CD4-positive, alpha-beta T cell treated with Interleukin-6 for 4 hours (primary cell): Measurements from ENCODE around the gene INAVA.
"Not testable (repeated sequence)": the region's sequence is repeated elsewhere in the genome, so short reads cannot be mapped to it uniquely, and the experiment has no call there.

Experiments
- DNase-seq: peaks from one replicate; pipeline ENCODE4 v3.0.0-alpha.2; 2020; ENCODE audit warnings: mixed read lengths

The INAVA gene

DNA sequence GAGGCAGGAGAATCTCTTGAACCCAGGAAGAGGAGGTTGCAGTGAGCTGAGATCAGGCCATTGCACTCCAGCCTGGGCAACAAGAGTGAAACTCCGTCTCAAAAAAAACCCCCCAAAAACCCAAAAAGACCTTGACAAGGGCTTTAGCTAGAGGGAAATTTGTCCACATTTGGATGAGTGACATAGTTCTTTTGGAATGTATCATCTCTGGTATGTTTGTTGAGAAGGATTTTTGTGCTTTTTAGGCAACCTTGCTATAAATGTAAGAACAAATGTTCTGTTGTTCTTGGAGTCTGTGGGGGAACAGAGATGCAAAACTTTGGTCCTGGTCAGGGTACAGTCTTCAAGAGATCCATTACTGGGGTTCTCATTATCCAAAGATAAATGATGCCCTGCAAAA, 28.9 kb downstream of the INAVA start:
- no peak for DNase-seq

GRCh38 chr1:200925831-200926230, 31.1 kb downstream of the INAVA start:
- DNase-seq: no peak

GRCh38 chr1:200929530-200930278, 35.0 kb downstream of the INAVA start:
- DNase-seq: no peak

DNA sequence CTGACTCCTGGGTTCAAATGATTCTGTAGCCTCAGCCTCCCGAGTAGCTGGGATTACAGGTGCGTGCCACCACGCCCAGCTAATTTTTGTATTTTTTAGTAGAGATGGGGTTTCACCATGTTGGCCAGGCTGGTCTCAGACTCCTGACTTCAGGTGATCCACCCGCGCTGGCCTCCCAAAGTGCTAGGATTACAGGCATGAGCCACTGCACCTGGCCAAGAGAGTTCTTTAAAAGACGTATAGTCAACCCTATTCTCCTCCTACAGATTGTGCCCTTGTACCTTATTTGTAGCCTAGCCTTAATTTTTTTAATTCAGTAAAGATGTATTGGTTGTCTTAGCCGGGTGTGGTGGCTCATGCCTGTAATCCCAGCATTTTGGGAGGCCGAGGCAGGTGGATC, 35.6 kb downstream of the INAVA start:
- not testable (repeated sequence) for DNase-seq

DNA sequence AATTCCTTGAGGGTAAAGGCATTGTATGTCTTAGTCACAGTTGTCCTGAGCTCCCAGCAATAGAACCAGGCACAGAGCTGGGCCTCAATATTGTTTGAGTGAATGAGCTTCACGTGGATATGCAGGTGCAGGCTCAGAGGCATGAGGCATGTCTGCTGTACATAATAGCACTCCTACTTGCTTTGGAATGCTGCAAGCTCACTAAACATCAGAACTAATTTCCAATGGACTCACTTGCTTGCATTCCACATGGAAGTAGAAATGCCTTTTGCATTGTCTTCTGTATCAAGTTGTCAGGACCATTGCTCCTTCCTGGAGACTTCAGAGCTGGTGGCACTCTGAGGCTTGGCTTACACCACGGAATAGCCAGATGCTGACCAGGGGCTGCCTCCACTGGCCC, 37.1 kb downstream of the INAVA start:
- no peak for DNase-seq

- DNase-seq: no peak
Observed at GRCh38 chr1:200934676-200935245, 40.1 kb downstream of the INAVA start.

DNA sequence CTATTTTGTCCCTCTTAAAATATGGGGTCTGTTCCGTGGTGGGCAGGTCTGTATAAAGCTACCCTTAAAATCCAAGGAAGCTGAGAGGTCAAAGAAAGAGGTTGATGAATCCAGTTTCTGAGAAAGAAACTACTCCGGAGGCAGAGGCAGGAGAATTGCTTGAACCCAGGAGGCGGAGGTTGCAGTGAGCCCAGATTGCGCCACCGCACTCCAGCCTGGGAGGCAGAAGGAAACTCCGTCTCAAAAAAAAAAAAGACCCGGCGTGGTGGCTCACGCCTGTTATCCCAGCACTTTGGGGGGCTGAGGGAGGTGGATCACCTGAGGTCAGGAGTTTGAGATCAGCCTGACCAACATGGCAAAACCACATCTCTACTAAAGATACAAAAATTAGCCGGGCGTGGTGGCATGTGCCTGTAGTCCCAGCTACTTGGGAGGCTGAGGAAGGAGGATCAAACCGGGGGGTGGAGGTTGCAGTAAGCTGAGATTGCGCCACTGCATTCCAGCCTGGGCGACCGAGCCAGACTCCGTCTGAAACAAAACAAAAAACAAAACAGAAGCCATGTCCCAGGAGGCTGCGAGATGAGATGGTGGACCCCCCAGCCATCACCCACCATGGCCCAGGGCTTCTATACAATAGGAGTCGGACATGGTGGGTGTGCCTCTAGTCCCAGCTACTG, 40.7 kb downstream of the INAVA start:
- DNase-seq: not testable (repeated sequence)

GRCh38 chr1:200938955-200939354, 44.3 kb downstream of the INAVA start:
- DNase-seq: peak; percentile 25

- DNase-seq: no peak
Observed at GRCh38 chr1:200945111-200945510, 50.4 kb downstream of the INAVA start.

- no peak for DNase-seq
Observed at GRCh38 chr1:200947059-200947566, 52.4 kb downstream of the INAVA start.

- DNase-seq: no peak
Observed at GRCh38 chr1:200949626-200950025, 54.9 kb downstream of the INAVA start.

GRCh38 chr1:200951016-200951415, 56.3 kb downstream of the INAVA start:
- DNase-seq: no peak

DNA sequence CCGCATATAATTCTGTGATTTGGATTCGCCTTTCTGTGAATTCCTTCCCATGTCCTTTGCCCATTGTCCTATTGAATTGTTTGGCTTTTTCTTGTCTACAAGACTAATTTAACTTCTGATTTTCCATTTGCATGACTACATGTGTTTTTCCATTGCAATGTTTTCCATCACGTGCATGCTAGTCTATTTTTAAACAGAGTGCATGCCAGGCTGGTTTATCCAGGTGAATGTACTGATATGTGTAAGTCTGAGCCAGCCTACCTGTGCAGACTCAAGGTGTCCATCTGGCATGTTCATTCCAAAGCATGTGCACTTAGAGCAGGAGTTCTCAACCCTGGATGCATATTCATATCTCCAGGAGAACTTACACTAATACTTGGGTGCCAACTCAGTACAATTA, 59.7 kb downstream of the INAVA start:
- DNase-seq: no peak

DNA sequence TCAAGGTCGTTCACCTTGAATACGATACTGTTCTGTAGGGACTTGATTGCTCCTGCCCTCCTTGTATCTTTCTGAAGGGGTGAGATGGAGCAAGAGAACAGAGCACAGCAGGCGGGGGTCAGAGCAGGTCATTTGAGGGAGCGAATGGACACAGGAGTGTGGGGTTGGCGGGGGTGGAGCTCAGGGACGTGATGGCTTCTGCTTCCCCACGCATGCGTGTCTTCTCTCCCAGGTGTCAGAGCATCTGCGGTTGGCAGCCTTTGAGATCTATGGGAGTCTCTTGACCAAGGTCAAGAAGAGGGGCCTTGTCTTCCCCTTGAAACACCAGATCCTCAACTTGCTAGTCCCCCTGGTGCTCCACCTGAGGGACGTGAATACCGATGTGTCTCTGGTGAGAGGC, 63.9 kb downstream of the INAVA start:
- no peak for DNase-seq

DNA sequence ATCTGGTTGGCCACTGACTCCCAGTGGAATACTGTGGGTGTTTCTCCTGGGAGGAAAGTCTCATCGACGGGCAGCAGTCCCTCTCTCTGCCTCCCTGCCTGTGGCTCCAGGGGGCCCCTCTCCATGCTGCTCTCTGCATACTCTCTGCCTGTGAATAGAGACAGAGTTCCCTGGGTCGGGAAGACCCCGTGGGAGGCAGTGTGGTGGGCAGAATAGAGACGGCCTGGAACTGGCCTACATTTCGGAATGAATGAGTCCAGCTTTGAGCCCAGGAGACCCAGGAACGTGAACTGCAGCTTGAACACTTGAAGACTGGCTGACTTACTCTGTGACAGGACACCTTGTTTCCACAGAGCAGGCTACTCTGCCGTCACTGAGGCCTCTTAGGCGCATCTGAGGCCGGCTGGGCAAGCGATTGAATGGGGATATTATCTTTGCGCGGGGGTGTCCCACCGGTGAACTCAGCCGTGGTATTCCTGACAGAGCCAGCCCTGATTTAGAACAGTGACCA, 64.8 kb downstream of the INAVA start:
- DNase-seq: no peak

DNA sequence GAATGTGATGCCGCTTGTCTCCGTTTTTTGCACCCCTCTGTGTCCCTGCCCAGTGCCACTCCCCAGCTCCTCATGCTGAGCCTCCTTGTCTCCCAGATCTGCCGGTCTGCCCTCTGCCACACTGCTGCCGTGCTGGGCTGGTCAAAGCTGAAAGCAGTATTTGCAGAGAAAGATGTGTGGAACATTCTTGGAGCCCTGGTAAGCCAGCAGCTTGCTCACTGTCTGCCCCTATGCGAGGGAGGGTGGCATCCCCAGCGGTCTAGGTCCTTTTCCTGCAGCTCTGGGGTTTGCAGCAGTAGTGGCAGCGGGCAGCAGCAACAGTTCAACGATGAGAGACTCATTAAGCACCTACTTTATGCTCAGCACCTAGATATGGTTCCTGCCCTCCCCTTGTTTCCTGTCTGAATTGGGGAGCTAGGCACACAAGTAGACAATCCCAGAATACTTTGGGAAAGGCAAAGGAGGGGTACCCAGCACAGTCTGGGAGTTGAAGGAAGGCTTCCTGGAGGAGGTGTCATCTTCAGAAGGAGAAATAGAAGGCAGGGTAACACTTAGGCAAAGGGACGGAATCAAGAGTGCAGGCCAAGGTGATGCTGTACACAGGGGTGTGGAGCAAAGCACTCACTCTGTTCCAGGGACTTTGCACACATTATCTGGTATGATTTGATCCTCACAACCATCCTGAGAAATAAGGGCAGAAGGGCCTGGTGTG, 65.7 kb downstream of the INAVA start:
- DNase-seq: no peak

- DNase-seq: no peak
Observed at GRCh38 chr1:200960948-200961340, 66.2 kb downstream of the INAVA start.

DNA sequence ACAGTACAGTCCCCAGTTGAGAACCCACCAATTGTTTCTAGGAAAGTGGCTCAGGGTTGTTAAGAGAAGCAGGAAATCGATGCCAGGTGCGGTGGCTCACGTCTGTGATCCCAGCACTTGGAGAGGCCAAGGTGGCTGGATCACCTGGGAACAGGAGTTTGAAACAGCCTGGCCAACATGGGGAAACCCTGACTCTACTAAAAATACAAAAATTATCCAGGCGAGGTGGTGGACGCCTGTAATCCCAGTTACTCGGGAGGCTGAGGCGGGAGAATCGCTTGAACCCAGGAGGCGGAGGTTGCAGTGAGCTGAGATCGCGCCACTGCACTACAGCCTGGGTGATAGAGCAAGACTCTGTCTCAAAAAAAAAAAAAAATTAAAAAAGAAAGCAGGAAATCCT, 67.5 kb downstream of the INAVA start:
- not testable (repeated sequence) for DNase-seq

- DNase-seq: no peak
Observed at GRCh38 chr1:200962631-200963030, 67.9 kb downstream of the INAVA start.

DNA sequence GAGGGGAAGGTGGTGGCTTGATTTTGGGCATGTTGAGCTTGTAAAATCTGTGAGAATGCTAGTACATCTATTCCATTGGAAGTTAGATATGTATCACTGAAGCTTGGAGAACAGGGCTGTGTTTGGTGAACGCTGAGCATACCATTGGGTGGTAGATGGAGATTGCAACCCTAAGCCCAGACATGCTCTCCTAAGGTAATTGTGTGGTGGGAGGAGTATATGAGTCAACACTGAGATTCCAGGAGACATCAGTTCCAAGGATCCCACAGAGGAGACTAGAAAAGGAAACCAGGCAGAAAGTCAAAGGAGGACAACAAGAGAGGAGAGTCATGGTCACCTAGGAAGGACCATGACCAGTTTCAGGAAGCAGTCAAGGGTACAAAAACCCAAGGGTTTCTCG, 68.4 kb downstream of the INAVA start:
- no peak for DNase-seq

GRCh38 chr1:200963888-200964287, 69.2 kb downstream of the INAVA start:
- DNase-seq: not testable (repeated sequence)
